Type B pancreatic cell (in vitro differentiated cells): ENCODE data around the gene ABCA6. TPM values are rescaled to one million over a fixed set of nuclear protein-coding genes. Genes with fewer than 3 reads are reported as not detected.
A peak's percentile ranks its signal among the peaks of the same experiment; 100 is the strongest.

ENCODE experiments used
- DNase-seq: peaks from one replicate; pipeline ENCODE4 v3.0.0; 2021; ENCODE audit warnings: mixed read lengths; ENCODE audit not compliant: unreplicated experiment; ENCODE audit errors: extremely low spot score
- H3K27ac Mint-ChIP-seq: 2 replicates; pipeline ENCODE4 v1.8.0; 2021; ENCODE audit warnings: mild to moderate bottlenecking, mixed read lengths
- H3K27me3 Mint-ChIP-seq: 2 replicates; pipeline ENCODE4 v1.8.0; 2021; ENCODE audit warnings: mixed read lengths
- H3K36me3 Mint-ChIP-seq: 2 replicates; pipeline ENCODE4 v1.8.0; 2021; ENCODE audit warnings: mixed read lengths
- H3K4me1 Mint-ChIP-seq: one replicate; pipeline ENCODE4 v1.8.0; 2021; ENCODE audit warnings: mixed read lengths; ENCODE audit not compliant: unreplicated experiment
- H3K4me3 Mint-ChIP-seq: 2 replicates; pipeline ENCODE4 v1.8.0; 2021; ENCODE audit warnings: mild to moderate bottlenecking, mixed read lengths
- H3K9me3 Mint-ChIP-seq: 2 replicates; pipeline ENCODE4 v1.8.0; 2021; ENCODE audit warnings: mixed read lengths
- CTCF ChIP-seq: fragments of 200-600 bp; sonication (generic); conservative IDR thresholded peaks from 2 replicates; pipeline ENCODE4 v1.5.0; 2021; ENCODE audit warnings: antibody characterized with exemption, mild to moderate bottlenecking
- total RNA-seq: library from RNA; stranded (reverse); gene quantifications from 2 replicates; pipeline ENCODE4 v1.2.1, GENCODE V29; 2021; ENCODE audit warnings: low replicate concordance

Gene ABCA6
- total RNA-seq, 1 donor from 2014 or later: 0.48 TPM

- no peaks in the 10 kb centered on the region for H3K9me3 Mint-ChIP-seq
- H3K4me3 Mint-ChIP-seq: no peak overlapping the region
Observed at GRCh38 chr17:69096541-69096940, 45.2 kb downstream of the ABCA6 start.

DNA sequence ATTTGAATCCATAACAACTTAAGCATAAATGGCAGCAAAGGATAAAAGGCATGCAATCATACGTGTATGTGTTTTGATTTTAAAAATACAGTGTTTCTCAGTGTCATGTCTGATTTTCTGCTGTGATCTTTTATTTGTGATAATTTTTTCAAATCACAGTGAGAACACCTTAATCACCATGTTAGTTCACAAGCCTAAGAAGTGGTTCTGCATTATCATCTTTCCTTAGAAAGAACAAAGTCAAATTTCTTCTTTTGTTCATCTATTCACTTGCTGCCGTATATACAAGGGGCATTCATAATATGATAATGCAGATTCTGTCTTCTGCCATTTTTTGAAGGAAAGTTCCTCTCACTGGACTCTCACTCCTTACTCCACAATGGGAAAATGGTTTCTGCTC lies 47.7 kb downstream of the ABCA6 start:
- Mint-ChIP-seq H3K4me3 (no peak overlapping the region), H3K9me3 (no peaks in the 10 kb centered on the region), H3K27me3 (no peaks in the 10 kb centered on the region), H3K36me3 (no peaks in the 10 kb centered on the region), H3K27ac (no peak overlapping the region), H3K4me1 (peaks cover 7% of the 10 kb centered on the region)
- DNase-seq: no peak
- TF ChIP-seq CTCF: no peak

More at GRCh38 chr17:69096541-69096940, 45.2 kb downstream of the ABCA6 start:
- Mint-ChIP-seq H3K27me3 (no peaks in the 10 kb centered on the region), H3K4me1 (peaks cover 7% of the 10 kb centered on the region), H3K27ac (no peak overlapping the region), H3K36me3 (no peaks in the 10 kb centered on the region)
- no peak for DNase-seq
- no peak for TF ChIP-seq CTCF

DNA sequence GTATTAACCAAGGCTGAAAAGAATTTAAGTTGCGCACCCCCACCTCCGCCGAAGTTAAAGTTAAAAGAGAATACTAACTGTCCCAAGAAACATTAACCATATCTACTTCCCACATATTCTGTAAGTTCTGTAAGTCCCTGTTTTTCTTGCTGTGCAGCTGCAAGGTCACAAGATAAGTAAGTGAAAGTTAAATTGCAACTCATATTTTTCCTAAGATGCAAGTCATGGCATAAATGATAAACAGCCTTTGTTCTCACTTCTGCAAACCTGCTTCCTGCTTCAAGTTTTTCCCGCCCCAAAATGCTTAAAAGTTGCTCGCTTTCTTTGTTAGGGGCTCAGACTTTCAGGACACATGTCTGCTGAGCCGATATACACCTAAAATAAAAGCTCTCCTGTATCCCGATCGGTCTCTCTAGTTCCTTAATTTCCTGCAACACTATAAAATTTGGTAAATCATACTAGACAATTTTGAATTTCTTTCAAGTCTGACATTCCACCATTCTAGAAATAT lies 48.4 kb downstream of the ABCA6 start:
- H3K36me3 Mint-ChIP-seq: no peaks in the 10 kb centered on the region
- no peak for TF ChIP-seq CTCF
- DNase-seq: no peak
- no peaks in the 10 kb centered on the region for H3K9me3 Mint-ChIP-seq
- H3K4me1 Mint-ChIP-seq: peaks cover 7% of the 10 kb centered on the region
- H3K27ac Mint-ChIP-seq: peak overlapping the region; percentile 15
- no peaks in the 10 kb centered on the region for H3K27me3 Mint-ChIP-seq
- H3K4me3 Mint-ChIP-seq: no peak overlapping the region

DNA sequence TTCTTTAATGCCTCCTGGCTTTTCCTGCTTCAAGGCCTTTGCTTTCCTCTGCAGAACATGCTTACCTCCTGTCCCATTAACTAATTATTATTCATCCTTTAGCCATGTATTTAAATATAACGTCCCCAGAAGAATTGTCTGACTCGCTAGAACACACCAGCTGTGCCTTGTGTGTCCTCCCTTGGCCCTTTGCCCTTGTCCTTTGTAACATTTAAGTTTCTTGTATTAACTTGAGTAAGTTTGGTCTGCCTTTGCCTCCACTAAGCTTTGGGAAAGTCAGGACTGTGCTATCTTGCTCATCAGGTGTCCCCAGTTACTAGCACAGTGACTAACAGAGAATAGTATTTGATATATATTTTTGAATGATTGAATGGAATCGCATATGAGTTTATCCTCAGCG lies 51.3 kb downstream of the ABCA6 start:
- no peak for TF ChIP-seq CTCF
- Mint-ChIP-seq H3K4me1 (peaks cover 7% of the 10 kb centered on the region), H3K36me3 (no peaks in the 10 kb centered on the region), H3K4me3 (no peak overlapping the region), H3K9me3 (peaks cover 7% of the 10 kb centered on the region), H3K27ac (no peak overlapping the region), H3K27me3 (peaks cover 5% of the 10 kb centered on the region)
- DNase-seq: no peak

GRCh38 chr17:69088643-69089200 lies 53.0 kb downstream of the ABCA6 start:
- Mint-ChIP-seq H3K27me3 (peaks cover 7% of the 10 kb centered on the region), H3K9me3 (peaks cover 7% of the 10 kb centered on the region)
- TF ChIP-seq CTCF: no peak

More at GRCh38 chr17:69088643-69089200, 53.0 kb downstream of the ABCA6 start:
- Mint-ChIP-seq H3K4me3 (no peak overlapping the region), H3K36me3 (no peaks in the 10 kb centered on the region), H3K27ac (no peak overlapping the region), H3K4me1 (peaks cover 7% of the 10 kb centered on the region)
- no peak for DNase-seq
